Measurements from ENCODE around the gene CASTOR2. TPM values are rescaled to one million over a fixed set of nuclear protein-coding genes. Genes with fewer than 3 reads are reported as not detected.

CASTOR2 gene
- total and polyA plus RNA-seq, 10 of the 15 experiments (the other 5 are each of a cell fraction or from before 2014, with no cell fraction given), result 0.18 to 1.1 (median 0.44) TPM; not detected in 4

- TF ChIP-seq JUND (IDR thresholded peaks at IDR 0.05; ENCODE audit: low read depth, low read length), result no peak
- TF ChIP-seq ESRRA (IDR thresholded peaks at IDR 0.05; ENCODE audit: low read length), result no peak
- TF ChIP-seq CEBPB (IDR thresholded peaks at IDR 0.05; ENCODE audit: borderline replicate concordance in 1 of 2, low read depth in 2 of 2, low read length in 2 of 2), result no peak
- TF ChIP-seq RELB (IDR thresholded peaks at IDR 0.05; ENCODE audit: low read depth), result no peak
- TF ChIP-seq IRF4 (IDR thresholded peaks at IDR 0.05; ENCODE audit: low read depth, low read length), result no peak
- TF ChIP-seq GATAD2B (conservative IDR thresholded peaks at IDR 0.05; ENCODE audit: low read depth), result no peak
- TF ChIP-seq PKNOX1 (IDR thresholded peaks at IDR 0.05), result no peak
- TF ChIP-seq HDGF (IDR thresholded peaks at IDR 0.05), result no peak
- TF ChIP-seq HCFC1 (IDR thresholded peaks at IDR 0.05; ENCODE audit: low read length), result no peak
Observed at GRCh38 chr7:75039166-75039565, 74.7 kb downstream of the CASTOR2 start (continued).

- Histone ChIP-seq H3K27ac (ENCODE audit: control insufficient read depth, insufficient read depth) (no peak overlapping the region), H3K36me3 (ENCODE audit: control insufficient read depth in 2 of 2, insufficient read depth in 2 of 2, low read length in 1 of 2) (peaks cover 3 to 5% of the 10 kb centered on the region in 2 experiments; a peak in 3 of 4 replicates), H4K20me1 (ENCODE audit: control insufficient read depth, insufficient read depth) (no peaks in the 10 kb centered on the region), H3K4me3 (no peak overlapping the region), H3K79me2 (ENCODE audit: control insufficient read depth, insufficient read depth, low read length) (no peaks in the 10 kb centered on the region), H3K4me2 (ENCODE audit: control insufficient read depth, insufficient read depth) (no peak overlapping the region), H3K4me1 (ENCODE audit: control insufficient read depth, insufficient read depth, low read length) (no peaks in the 10 kb centered on the region), H2AFZ (ENCODE audit: control insufficient read depth, low read depth, low read length) (no peak overlapping the region), H3K27me3 (replicated peaks in 1 of 2; ENCODE audit: control insufficient read depth in 2 of 2, insufficient read depth in 2 of 2, low read length in 1 of 2) (no peaks in the 10 kb centered on the region), H3K9ac (ENCODE audit: control insufficient read depth, insufficient read depth, low read length) (no peak overlapping the region), H3K9me3 (replicated peaks; ENCODE audit: control insufficient read depth, insufficient read depth, low read length) (no peaks in the 10 kb centered on the region)
- in situ Hi-C loops (cut with MboI) (no loop called here), intact Hi-C loops (cut with micrococcal nuclease; ENCODE audit: unreplicated experiment) (no loop called here)
- ChIA-PET SMC1A (ENCODE audit: uncharacterized antibody, unreplicated experiment) (no interaction called here), POLR2A (no interaction called here), CTCF (no interaction called here), RAD21 (ENCODE audit: unreplicated experiment) (no interaction called here)
- 91% methylated on average over 11 of the region's 11 CpGs for WGBS (ENCODE audit: insufficient coverage, insufficient replicate concordance, low lambda C conversion rate, missing lambda C conversion rate)
- no peak for DNase-seq (ENCODE audit: low read depth, low spot score)
- ATAC-seq, result no peak
- no TSS peak for BruUV-seq (replicated peaks)
- FAIRE-seq, result no peak
- no peak for TF ChIP-seq STAT3 (IDR thresholded peaks at IDR 0.05; ENCODE audit: low read depth, low read length)
- TF ChIP-seq YBX1 (IDR thresholded peaks at IDR 0.05), result no peak
- no peak for TF ChIP-seq E2F8 (IDR thresholded peaks at IDR 0.05; ENCODE audit: low read depth, partially characterized antibody)
- no peak for TF ChIP-seq KDM1A (IDR thresholded peaks at IDR 0.05; ENCODE audit: borderline replicate concordance)
- TF ChIP-seq HDAC2 (IDR thresholded peaks at IDR 0.05), result no peak
- no peak for TF ChIP-seq SPI1 (IDR thresholded peaks at IDR 0.05; ENCODE audit: borderline replicate concordance, insufficient read depth, low read depth, low read length)
- no peak for TF ChIP-seq ZBTB11 (CRISPR knock-in tag; IDR thresholded peaks at IDR 0.05)
- TF ChIP-seq CHD1 (IDR thresholded peaks at IDR 0.05; ENCODE audit: low read depth, low read length), result no peak
Observed at GRCh38 chr7:75039709-75040108, 75.2 kb downstream of the CASTOR2 start.

Measured in GM12878 (cell line).